Natural killer cell treated with Interleukin-12 subunit alpha and Interleukin-12 subunit beta and Interleukin-15 and Interleukin-18, amount 100 ng/mL, for 72 hours (primary cell): ENCODE results near the gene TBX6. TPM values are rescaled to one million over a fixed set of nuclear protein-coding genes. Genes with fewer than 3 reads are reported as not detected.

ENCODE experiments used
- ATAC-seq, 2 donors: fragments of 150-1000 bp; cut with Tn5 transposase in 1 of 2; sonication (Bioruptor Pico), chemical (Tn5 transposase) in 1 of 2; 2 replicates each; pipeline ENCODE4 v1.10.0; 2021
- DNase-seq: peaks from one replicate; pipeline ENCODE4 v3.0.0; 2022; ENCODE audit warnings: low spot score
- H3K27ac Mint-ChIP-seq, 2 donors: 1 replicate in 1 of 2; 2 replicates in 1 of 2; pipeline ENCODE4 v1.8.0; 2022; ENCODE audit warnings: mixed read lengths in 2 of 2, mild to moderate bottlenecking in 1 of 2, moderate library complexity in 1 of 2
- H3K27me3 Mint-ChIP-seq, 2 donors: 1 replicate in 1 of 2; 2 replicates in 1 of 2; pipeline ENCODE4 v1.8.0; 2022; ENCODE audit warnings: mixed read lengths in 2 of 2
- H3K36me3 Mint-ChIP-seq: one replicate; pipeline ENCODE4 v1.8.0; 2022; ENCODE audit warnings: mixed read lengths
- H3K4me1 Mint-ChIP-seq, 2 donors: 1 replicate in 1 of 2; 2 replicates in 1 of 2; pipeline ENCODE4 v1.8.0; 2022; ENCODE audit warnings: low read depth in 2 of 2, mixed read lengths in 2 of 2, mild to moderate bottlenecking in 1 of 2
- H3K4me3 Mint-ChIP-seq: one replicate; pipeline ENCODE4 v1.8.0; 2022; ENCODE audit warnings: mixed read lengths
- H3K9me3 Mint-ChIP-seq: 2 replicates; pipeline ENCODE4 v1.8.0; 2022; ENCODE audit warnings: mixed read lengths
- total RNA-seq, 2 donors: library from RNA; stranded (reverse); gene quantifications; one replicate each; pipeline ENCODE4 v1.2.3, GENCODE V29; 2022

The TBX6 gene
- total RNA-seq, 2 donors from 2014 or later = 0.29 to 0.78 TPM

GRCh38 chr16:30086291-30087140 is 5.2 kb downstream of the TBX6 start:
- ATAC-seq = no peak
- Mint-ChIP-seq H3K36me3 (peaks cover 6% of the 10 kb centered on the region), H3K27me3 (no peaks in the 10 kb centered on the region), H3K27ac (no peak overlapping the region), H3K9me3 (no peaks in the 10 kb centered on the region), H3K4me1 (peaks cover 11 to 17% of the 10 kb centered on the region in 2 donors), H3K4me3 (no peak overlapping the region)
- DNase-seq = no peak

- Mint-ChIP-seq H3K4me1 (peaks cover 11 to 17% of the 10 kb centered on the region in 2 donors), H3K27ac (no peak overlapping the region), H3K27me3 (no peaks in the 10 kb centered on the region), H3K36me3 (peaks cover 6% of the 10 kb centered on the region), H3K4me3 (no peak overlapping the region), H3K9me3 (no peaks in the 10 kb centered on the region)
- no peak for ATAC-seq
- DNase-seq = no peak
Observed at GRCh38 chr16:30085820-30086219, 5.9 kb downstream of the TBX6 start.

DNA sequence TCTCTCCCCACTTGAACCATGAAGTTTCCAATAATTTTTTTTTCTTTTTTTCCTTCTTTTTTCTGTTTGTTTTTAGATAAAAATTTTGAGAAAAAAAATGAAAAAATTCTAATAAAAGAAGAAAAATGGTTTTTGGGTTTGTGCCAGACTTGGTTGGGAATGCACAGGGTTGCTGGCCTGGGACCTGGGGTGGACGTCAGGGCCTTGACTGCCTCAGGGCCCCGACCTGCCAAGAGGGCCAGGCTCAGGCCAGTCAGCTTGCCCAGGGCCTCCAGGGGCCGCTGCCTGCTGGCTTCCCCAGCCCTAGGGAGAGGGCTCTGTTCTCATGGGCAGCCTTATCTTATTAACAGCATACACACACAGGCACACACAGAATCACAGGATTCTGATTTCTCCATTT is 6.5 kb downstream of the TBX6 start:
- Mint-ChIP-seq H3K9me3 (no peaks in the 10 kb centered on the region), H3K27me3 (no peaks in the 10 kb centered on the region), H3K36me3 (peaks cover 6% of the 10 kb centered on the region), H3K4me1 (peaks cover 9 to 16% of the 10 kb centered on the region in 2 donors), H3K4me3 (no peak overlapping the region), H3K27ac (no peak overlapping the region)
- ATAC-seq (no peak), DNase-seq (no peak)

GRCh38 chr16:30084816-30085159 is 6.9 kb downstream of the TBX6 start:
- no peaks in the 10 kb centered on the region for H3K27me3 Mint-ChIP-seq
- H3K9me3 Mint-ChIP-seq = no peaks in the 10 kb centered on the region
- H3K4me3 Mint-ChIP-seq = no peak overlapping the region
- H3K27ac Mint-ChIP-seq = no peak overlapping the region
- DNase-seq = no peak
- peaks cover 6% of the 10 kb centered on the region for H3K36me3 Mint-ChIP-seq
- H3K4me1 Mint-ChIP-seq = peaks cover 7 to 13% of the 10 kb centered on the region in 2 donors
- ATAC-seq = no peak

DNA sequence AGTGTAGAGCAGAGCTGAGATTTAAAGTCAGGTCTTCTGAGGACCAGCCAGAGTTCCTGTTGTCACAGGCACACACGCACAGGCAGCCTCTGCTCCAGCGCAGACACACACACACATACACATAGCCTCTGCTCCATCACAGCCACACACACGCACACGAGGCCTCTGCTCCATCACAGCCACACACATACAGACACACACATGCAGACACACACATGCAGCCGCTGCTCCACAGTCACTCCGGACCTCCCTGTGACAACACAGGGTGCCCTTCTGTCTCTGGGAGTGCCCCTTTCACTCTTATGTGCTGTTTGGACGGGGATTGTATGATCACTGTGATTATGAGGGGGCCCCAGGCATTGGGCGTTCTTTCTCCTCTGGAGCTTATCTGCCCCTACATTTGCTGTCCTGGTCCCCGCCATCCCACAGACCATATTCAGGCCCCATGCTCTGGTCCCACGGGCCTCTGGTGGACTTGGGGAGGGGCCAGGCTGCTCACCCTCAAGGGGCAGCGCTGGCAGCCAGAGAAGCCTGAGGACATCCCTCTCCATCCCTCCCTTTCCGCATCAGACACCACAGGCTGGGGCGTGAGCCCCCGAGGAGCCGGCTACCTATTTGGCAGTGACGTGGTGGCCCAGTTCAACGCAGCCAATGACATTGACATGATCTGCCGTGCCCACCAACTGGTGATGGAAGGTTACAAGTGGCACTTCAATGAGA is 7.5 kb downstream of the TBX6 start:
- H3K4me3 Mint-ChIP-seq = no peak overlapping the region
- H3K36me3 Mint-ChIP-seq = peaks cover 6% of the 10 kb centered on the region
- DNase-seq = no peak
- no peaks in the 10 kb centered on the region for H3K27me3 Mint-ChIP-seq
- H3K27ac Mint-ChIP-seq = no peak overlapping the region
- ATAC-seq = peak; percentile 13 to 18
- no peaks in the 10 kb centered on the region for H3K9me3 Mint-ChIP-seq
- H3K4me1 Mint-ChIP-seq = peaks cover 7 to 16% of the 10 kb centered on the region in 2 donors

- DNase-seq (no peak), ATAC-seq (peak in 1 of 2 donors; percentile 6)
- Mint-ChIP-seq H3K9me3 (no peaks in the 10 kb centered on the region), H3K4me1 (peaks cover 7 to 15% of the 10 kb centered on the region in 2 donors), H3K36me3 (peaks cover 6% of the 10 kb centered on the region), H3K27me3 (no peaks in the 10 kb centered on the region), H3K4me3 (no peak overlapping the region), H3K27ac (peak overlapping the region in 1 of 2 donors; percentile 7)
Observed at GRCh38 chr16:30083216-30084055, 8.3 kb downstream of the TBX6 start.

- no peak for DNase-seq
- peaks cover 6% of the 10 kb centered on the region for H3K36me3 Mint-ChIP-seq
- no peak for ATAC-seq
Observed at GRCh38 chr16:30082545-30083090, 9.1 kb downstream of the TBX6 start.

DNA sequence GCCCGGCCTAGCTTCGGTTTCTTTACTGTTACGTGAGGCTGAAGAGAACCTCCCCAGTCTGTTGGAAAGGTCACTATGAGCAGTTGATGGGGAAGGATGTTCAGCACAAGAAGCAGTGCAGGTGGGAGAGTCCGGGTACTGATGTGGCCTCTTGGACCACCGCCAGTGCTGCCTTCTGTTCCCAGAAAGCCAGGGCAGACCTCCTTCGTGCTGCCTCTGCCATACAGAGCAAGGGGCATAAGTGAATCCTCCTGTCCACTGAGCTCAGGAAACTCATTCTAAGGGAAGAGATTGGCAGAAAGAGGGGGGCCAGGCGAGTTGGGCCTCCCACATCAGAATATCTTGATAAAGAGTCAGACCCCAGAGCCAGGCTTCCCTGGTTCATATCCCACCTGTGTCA is 12.2 kb downstream of the TBX6 start:
- ATAC-seq (no peak), DNase-seq (no peak)
- H3K36me3 Mint-ChIP-seq = peaks cover 16% of the 10 kb centered on the region
- no peaks in the 10 kb centered on the region for H3K27me3 Mint-ChIP-seq
- H3K4me3 Mint-ChIP-seq = no peak overlapping the region
- H3K4me1 Mint-ChIP-seq = peaks cover 20 to 46% of the 10 kb centered on the region in 2 donors
- no peaks in the 10 kb centered on the region for H3K9me3 Mint-ChIP-seq
- peak overlapping the region in 1 of 2 donors; percentile 27 for H3K27ac Mint-ChIP-seq

More at GRCh38 chr16:30082545-30083090, 9.1 kb downstream of the TBX6 start:
- no peak overlapping the region for H3K4me3 Mint-ChIP-seq
- peak overlapping the region in 1 of 2 donors; percentile 7 for H3K27ac Mint-ChIP-seq
- H3K4me1 Mint-ChIP-seq = peaks cover 13 to 22% of the 10 kb centered on the region in 2 donors
- H3K27me3 Mint-ChIP-seq = no peaks in the 10 kb centered on the region
- H3K9me3 Mint-ChIP-seq = no peaks in the 10 kb centered on the region

GRCh38 chr16:30078744-30079143 is 13.0 kb downstream of the TBX6 start:
- Mint-ChIP-seq H3K4me3 (no peak overlapping the region), H3K27me3 (no peaks in the 10 kb centered on the region), H3K27ac (peak overlapping the region in 1 of 2 donors; percentile 27), H3K9me3 (no peaks in the 10 kb centered on the region), H3K4me1 (peaks cover 20 to 43% of the 10 kb centered on the region in 2 donors), H3K36me3 (peaks cover 16% of the 10 kb centered on the region)
- DNase-seq (no peak), ATAC-seq (no peak)

- Mint-ChIP-seq H3K27ac (peak overlapping the region; percentile 92 to 94), H3K9me3 (no peaks in the 10 kb centered on the region), H3K4me3 (peak overlapping the region; percentile 97), H3K27me3 (no peaks in the 10 kb centered on the region), H3K36me3 (peaks cover 16% of the 10 kb centered on the region), H3K4me1 (peaks cover 20 to 43% of the 10 kb centered on the region in 2 donors)
- ATAC-seq = no peak
- DNase-seq = no peak
Observed at GRCh38 chr16:30077656-30078055, 14.1 kb downstream of the TBX6 start.

DNA sequence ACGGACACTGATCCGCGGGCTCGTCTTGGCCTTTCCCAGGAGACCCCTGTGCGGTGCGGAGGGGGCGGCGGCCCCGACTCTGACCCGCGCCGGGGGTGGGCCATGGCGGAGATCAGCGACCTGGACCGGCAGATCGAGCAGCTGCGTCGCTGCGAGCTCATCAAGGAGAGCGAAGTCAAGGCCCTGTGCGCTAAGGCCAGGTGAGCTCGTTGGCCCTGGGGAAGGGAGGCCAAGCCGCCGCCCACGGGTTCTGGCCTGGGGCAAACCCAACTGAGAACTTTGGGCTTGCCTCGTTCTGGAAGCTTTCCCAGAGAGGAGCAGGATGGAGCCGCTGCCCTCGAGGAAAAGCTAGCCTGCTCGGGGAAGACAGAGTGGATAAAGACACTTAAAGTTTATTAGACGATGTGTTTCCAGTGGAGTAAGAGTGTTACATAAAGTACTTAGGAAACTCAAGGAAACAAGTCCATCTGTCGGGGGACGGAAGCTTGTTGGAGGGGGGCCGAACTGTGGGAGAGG is 15.4 kb downstream of the TBX6 start:
- DNase-seq (no peak), ATAC-seq (peak; percentile 52 to 54)
- no peaks in the 10 kb centered on the region for H3K27me3 Mint-ChIP-seq
- H3K9me3 Mint-ChIP-seq = no peaks in the 10 kb centered on the region
- H3K27ac Mint-ChIP-seq = peak overlapping the region; percentile 92 to 94
- H3K36me3 Mint-ChIP-seq = peaks cover 15% of the 10 kb centered on the region
- H3K4me3 Mint-ChIP-seq = peak overlapping the region; percentile 97
- H3K4me1 Mint-ChIP-seq = peaks cover 20 to 38% of the 10 kb centered on the region in 2 donors

DNA sequence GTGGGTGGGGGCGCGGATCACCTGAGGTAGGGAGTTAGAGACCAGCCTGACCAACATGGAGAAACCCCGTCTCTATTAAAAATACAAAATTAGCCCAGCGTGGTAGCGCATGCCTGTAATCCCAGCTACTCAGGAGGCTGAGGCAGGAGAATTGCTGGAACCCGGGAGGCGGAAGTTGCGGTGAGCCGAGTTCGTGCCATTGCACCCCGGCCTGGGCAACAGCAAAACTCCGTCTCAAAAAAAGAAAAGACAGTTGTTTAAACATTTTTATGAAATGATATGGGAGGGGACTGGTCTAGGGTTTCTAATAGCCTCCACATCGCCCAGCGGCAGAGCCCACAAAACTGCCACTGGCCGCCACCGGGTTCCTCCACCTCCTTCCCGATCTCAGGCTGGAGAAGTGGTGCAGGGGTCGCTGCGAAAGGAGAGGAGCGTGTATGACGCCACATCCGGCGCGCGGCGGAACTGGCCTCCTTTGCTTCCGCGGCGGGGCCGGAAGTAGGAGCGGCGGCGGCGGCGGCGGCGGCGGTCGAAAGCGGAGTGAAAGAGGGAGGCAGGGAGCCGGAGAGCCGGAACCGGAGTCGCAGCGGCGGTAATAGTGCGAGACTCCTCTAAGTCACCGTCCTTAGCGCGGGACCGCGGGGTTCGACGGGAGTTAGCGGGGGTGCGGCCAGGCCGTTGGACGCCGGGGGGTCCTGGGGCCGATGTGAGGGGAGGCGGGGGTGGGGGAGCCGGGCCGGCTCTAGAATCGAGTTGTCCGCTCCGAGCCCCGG is 16.0 kb downstream of the TBX6 start, which contains the start of gene PPP4C:
PPP4C (plus strand) TSS at position 492 of the 773 bp plus-strand sequence. CDS start 384 bp downstream, outside the sequence.
- Mint-ChIP-seq H3K4me1 (peaks cover 20 to 38% of the 10 kb centered on the region in 2 donors), H3K4me3 (peak within 1 kb of the TSS; percentile 97), H3K9me3 (no peaks in the 10 kb centered on the region)

More for the DNA sequence above, 16.0 kb downstream of the TBX6 start, which contains the start of gene PPP4C:
- ATAC-seq = peak; percentile 93 to 96
- H3K27ac Mint-ChIP-seq = peak within 1 kb of the TSS; percentile 92 to 94
- no peaks in the 10 kb centered on the region for H3K27me3 Mint-ChIP-seq
- DNase-seq = peak; percentile 94
- H3K36me3 Mint-ChIP-seq = peaks cover 15% of the 10 kb centered on the region
